Renal cortex interstitium (tissue), 11 donors: ENCODE results near the gene SRC. TPM values are rescaled to one million over a fixed set of nuclear protein-coding genes. Genes with fewer than 3 reads are reported as not detected.

ENCODE experiments used
- DNase-seq, 11 donors: peaks; one replicate each; pipeline ENCODE4 v3.0.0-alpha.2; 2013; ENCODE audit warnings: low read depth in 9 of 11, low spot score in 4 of 11; ENCODE audit errors: extremely low read depth in 1 of 11
- polyA plus RNA-seq, 3 donors: library from polyadenylated mRNA; unstranded; fragments of 120-200 nt; gene quantifications; one replicate each; pipeline ENCODE4 v1.2.1, GENCODE V29; 2013; ENCODE audit not compliant: insufficient read length in 3 of 3

The SRC gene
- polyA plus RNA-seq, 3 donors, result 47.6 to 70.5 (median 56.5) TPM

- DNase-seq, result no peak
These were observed 51.4 kb downstream of the SRC start for GRCh38 chr20:37397076-37397953.

DNA sequence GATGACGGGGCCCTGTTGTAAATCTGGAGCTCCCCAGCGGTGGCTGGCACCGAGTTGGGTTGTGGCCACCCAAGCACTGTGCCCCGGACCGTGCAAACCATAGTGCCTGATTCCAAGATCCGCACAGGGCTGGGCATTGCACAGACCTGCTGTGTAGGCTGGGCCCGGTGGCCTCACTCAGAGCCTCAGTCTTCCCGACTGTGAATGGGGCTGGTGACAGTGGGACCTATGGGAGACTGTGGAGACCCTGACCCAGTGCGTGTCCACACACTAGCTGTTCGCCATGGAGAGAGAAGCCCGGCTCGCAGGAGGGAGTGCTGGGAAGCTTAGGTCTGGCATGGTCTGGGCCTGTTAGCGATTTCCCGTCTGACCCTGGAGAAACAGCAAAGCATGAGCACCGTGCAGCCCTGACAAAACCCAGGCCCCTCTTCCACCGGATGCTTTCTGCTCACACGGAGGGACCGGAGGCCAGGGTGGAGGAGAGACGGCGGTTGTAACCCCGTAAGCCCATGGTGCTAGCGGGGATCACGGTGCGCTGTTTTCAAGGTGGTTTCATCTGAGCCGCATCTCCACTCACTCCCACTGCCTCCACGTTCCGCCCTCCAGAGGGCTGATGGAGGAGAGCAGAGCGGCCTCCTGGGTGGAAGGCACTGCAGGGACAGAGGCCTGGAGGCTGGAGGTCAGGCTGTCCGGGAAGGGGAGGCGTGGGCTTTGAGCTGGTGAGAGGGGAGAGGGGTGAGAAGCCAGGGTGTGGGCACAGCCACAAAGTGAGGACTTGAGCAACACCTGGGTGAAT lies 52.2 kb downstream of the SRC start:
- no peak for DNase-seq

- DNase-seq, result no peak
These were observed 53.0 kb downstream of the SRC start for GRCh38 chr20:37398750-37399621.

GRCh38 chr20:37401282-37401929 lies 55.5 kb downstream of the SRC start:
- no peak for DNase-seq

DNA sequence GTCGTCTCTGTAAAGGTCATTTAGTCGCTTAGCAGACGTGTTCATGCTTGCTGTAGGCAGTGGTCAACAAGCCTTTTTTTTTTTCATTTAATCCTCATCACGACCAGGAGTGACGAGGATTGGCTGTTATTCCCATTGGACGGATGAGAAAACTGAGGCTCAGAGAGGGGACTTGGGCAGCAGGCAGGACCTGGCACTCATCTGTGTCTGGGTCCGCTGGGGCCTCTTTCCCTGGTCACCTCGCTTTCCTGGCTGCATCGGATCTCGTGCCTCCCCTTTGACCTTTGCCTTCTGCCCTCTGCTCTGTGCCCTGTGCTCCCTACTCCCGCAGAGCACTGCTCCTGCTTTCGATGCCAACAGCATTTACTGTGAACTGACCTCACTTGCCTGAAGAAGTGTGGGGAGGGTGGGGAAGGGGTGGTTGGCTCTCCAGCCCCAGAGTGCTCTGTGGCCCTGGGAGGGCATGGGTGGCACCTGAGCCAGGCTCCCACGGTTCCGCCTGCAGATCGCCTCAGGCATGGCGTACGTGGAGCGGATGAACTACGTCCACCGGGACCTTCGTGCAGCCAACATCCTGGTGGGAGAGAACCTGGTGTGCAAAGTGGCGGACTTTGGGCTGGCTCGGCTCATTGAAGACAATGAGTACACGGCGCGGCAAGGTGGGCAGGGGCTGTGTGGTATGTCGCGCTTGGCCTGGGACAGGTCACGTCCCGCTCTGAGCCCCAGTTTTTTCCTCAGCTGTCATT lies 56.2 kb downstream of the SRC start:
- no peak for DNase-seq

- DNase-seq, result no peak
These were observed 57.4 kb downstream of the SRC start for GRCh38 chr20:37403107-37404033.

- no peak for DNase-seq
These were observed 58.5 kb downstream of the SRC start for GRCh38 chr20:37404461-37404890.

DNA sequence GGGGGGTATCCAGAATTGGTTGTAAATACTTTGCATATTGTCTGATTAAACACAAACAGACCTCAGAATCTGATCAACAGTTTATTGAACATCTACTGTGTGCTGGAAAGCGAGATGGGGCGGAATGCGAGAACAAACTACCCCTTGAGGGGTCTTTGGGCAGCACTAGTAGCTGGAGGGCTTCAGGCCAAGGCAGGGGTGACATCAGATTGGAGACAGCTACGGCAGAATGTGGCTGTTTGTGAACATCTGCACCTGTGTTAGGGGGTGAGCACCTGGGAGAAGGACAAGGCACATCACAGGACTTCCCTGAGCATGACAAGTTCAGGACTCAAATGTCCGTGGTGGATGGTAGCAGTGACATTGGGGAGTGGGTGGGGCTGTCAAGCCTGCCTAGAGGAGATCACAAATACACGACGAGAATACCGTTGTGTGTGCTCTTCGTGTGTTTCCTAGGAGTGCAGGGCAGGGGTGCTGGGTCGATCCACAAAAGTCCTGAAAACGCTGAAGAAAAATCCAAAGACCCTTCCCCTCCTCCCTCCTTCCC lies 59.5 kb downstream of the SRC start:
- no peak for DNase-seq

- peak in 1 of 11 donors; percentile 19 for DNase-seq
These were observed 60.4 kb downstream of the SRC start for GRCh38 chr20:37406010-37406998.

GRCh38 chr20:37407019-37407566 lies 61.2 kb downstream of the SRC start:
- no peak for DNase-seq

DNA sequence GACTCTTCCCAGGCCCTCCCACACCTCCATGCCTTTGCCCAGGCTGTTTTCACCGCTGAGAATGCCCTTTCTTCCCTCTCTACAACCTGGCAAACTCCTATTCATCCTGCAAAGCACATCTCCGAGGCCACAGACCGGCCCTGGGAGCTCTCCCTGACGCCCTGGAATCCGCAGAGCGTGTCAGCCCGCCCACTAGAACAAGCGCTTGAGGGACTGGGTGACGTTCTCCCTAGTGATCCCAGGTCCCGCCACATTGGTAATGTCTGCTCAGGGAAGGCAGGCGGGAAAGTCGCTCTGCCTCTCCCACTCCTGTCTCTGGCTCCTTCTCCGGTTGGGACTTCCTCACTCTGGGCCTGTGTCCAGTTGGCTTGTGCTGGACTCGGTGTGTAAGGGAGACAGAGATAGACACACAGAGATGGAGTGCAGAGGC lies 61.6 kb downstream of the SRC start:
- no peak for DNase-seq

DNA sequence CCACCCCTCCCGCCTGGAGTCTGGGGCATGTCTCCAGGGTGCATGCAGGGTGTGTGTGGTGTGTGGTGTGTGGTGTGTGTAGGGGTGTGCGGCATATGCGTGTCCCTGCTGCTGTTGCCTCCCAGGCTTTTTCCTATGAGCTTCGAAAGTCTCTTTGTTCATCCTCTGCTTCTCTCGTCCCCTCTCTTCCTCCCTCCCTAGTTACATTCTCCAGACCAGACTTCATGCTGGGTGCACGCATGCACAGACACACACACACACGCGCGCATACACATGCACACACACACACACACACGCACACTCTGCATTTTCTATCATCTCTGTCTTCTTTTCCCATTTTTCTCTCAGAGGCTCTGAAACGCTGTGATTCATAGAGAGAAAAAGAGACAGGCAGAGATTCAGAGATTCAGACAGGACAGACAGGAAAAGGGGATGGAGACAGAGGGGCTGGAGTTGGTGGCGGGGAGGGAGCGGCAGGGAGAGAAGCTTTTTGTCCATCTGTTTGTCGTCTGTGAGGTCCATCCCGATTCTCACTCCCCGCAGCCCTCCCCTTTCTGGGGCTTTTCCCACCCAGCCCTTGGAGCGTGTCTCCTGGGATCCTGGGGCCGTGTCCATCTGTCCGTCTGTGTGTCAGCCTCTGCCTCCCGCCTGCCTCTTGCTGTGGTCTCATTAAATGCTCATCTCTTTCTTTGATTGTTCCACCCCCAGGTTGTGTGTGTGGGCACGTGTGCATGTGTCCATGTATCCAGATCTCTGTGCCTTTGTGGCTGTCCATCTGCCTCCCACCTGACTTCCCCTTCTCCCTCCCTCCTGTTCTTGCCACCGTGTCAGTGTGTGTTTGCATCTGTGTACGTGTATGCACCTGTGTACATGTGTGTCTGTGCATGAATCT lies 62.6 kb downstream of the SRC start:
- no peak for DNase-seq

GRCh38 chr20:37411408-37412219 lies 65.7 kb downstream of the SRC start:
- DNase-seq, result no peak

DNA sequence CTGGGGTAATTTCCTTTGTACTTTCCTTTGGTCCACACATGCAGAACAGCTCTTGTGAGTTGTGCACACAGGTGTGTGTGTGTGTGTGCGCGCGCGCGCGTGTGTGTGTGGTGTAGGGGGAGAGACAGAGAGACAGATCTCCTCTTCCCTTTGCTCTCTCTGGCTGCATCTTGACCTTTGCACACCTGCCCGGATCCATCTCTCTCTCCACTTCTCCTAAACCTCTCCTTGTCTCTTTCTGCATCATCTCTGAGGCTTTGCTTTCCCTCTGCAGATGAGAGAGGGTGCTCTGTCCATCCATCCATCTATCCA lies 67.0 kb downstream of the SRC start:
- DNase-seq, result no peak
